HL-60 (cell line): ENCODE data around the gene SDHAF2.

Experiments used
- DNase-seq, 2 experiments: peaks; one replicate each; pipeline ENCODE4 v3.0.0-alpha.2; 2010 to 2020; ENCODE audit warnings: low read depth in 1 of 2, low spot score in 1 of 2
- H3K27ac ChIP-seq: fragments of 250-450 bp; sonication (Bioruptor Pico); replicated peaks from 2 replicates; pipeline ENCODE4 v1.5.1; 2020; ENCODE audit warnings: mild to moderate bottlenecking, moderate library complexity
- H3K27me3 ChIP-seq: fragments of 250-450 bp; sonication (Bioruptor Pico); 2 replicates; pipeline ENCODE4 v1.5.1; 2021; ENCODE audit warnings: mild to moderate bottlenecking, moderate library complexity; ENCODE audit not compliant: insufficient read depth, poor library complexity, severe bottlenecking
- H3K4me3 ChIP-seq: replicated peaks from 2 replicates; pipeline ENCODE4 v1.5.1; 2011; ENCODE audit warnings: mild to moderate bottlenecking, control low read depth, low read length; ENCODE audit not compliant: insufficient read depth
- GABPA ChIP-seq: IDR thresholded peaks from 2 replicates; pipeline ENCODE4 v1.6.1; 2012; ENCODE audit warnings: low read depth
- POLR2AphosphoS5 ChIP-seq: IDR thresholded peaks from 2 replicates; pipeline ENCODE4 v1.6.1; 2012; ENCODE audit warnings: low read depth
- SPI1 ChIP-seq: IDR thresholded peaks from 2 replicates; pipeline ENCODE4 v1.6.1; 2012; ENCODE audit warnings: low read depth, mild to moderate bottlenecking, borderline replicate concordance
- TF ChIP-seq, protein P1 (sequence below): IDR thresholded peaks from one replicate; pipeline ENCODE4 v1.5.1; 2011; ENCODE audit warnings: low read length, control low read depth, inconsistent platforms; ENCODE audit not compliant: insufficient read depth
- TF ChIP-seq, protein P2 (sequence below): IDR thresholded peaks from 2 replicates; pipeline ENCODE4 v1.6.1; 2012; ENCODE audit warnings: low read depth; ENCODE audit not compliant: insufficient replicate concordance

SDHAF2 gene

DNA sequence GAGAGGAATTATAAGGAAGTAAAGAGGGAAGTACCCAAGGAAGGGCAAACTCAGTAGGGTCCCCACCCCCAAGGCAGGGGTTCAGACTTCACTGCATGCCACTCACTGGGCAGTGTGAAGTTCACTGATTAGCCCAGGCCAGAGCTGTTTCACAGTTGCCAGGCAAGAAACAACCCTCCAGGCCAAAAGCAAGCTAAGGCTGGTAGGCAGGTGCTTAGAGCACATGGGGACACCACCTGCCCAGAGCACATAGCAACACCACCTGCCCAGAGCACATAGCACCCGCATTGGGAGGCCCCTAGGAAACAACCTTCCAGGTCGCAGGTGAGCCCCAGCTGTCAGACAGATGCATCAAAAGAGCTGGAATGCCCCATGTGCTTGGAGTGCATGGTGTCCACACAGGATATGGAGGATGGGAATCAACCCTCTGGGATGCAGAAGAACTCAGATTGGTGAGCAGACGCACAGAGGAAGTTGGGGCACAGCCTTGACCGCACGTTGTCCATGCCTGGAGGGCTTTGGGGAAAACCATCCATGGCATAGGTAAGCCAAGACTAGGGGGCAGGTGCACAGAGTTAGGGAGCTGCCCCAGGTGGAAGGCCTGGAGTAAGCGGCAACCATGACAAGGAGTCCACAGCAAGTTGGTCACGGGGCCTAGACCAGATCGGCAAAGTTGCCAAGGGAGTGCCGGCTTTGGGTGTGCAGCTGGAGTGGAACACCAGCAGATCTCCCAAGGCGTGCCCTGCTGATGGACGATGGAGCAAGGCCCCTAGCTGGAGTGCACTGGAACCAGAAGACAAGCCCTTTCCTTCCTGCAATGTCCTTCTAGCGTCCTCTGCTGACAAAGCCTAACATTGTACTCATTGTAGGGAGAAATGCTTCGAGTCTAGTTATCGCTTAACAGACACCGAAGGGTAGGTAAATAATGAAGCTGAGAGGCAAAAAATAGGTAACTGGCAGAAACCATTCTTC, 45.4 kb upstream of the SDHAF2 start:
- DNase-seq = peak in 1 of 2 experiments; percentile 35
- TF ChIP-seq, protein P1, sequence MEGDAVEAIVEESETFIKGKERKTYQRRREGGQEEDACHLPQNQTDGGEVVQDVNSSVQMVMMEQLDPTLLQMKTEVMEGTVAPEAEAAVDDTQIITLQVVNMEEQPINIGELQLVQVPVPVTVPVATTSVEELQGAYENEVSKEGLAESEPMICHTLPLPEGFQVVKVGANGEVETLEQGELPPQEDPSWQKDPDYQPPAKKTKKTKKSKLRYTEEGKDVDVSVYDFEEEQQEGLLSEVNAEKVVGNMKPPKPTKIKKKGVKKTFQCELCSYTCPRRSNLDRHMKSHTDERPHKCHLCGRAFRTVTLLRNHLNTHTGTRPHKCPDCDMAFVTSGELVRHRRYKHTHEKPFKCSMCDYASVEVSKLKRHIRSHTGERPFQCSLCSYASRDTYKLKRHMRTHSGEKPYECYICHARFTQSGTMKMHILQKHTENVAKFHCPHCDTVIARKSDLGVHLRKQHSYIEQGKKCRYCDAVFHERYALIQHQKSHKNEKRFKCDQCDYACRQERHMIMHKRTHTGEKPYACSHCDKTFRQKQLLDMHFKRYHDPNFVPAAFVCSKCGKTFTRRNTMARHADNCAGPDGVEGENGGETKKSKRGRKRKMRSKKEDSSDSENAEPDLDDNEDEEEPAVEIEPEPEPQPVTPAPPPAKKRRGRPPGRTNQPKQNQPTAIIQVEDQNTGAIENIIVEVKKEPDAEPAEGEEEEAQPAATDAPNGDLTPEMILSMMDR = peak; percentile 30
- TF ChIP-seq POLR2AphosphoS5 = no peak
- no peaks in the 10 kb centered on the region for H3K27me3 ChIP-seq
- no peak overlapping the region for H3K27ac ChIP-seq
- no peak overlapping the region for H3K4me3 ChIP-seq

DNA sequence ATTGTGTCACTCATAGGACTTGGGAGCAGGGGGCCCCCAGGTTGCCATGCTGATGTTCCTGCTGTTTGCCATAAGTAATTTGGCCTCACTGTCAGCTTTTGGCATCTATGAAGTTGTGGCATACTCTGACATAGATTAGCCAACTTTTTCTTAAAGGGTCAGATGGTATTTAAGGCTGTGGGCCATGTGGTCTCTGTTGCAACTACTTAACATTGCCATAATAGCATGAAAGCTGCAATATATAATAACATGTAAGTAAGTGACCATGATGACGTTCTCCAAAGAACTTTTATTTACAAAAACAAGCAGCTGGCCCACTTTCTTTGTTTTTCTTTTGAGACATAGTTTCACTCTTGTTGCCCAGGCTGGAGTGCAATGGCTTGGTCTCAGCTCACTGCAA, 39.8 kb upstream of the SDHAF2 start:
- DNase-seq = peak in 1 of 2 experiments; percentile 21
- Histone ChIP-seq H3K4me3 (no peak overlapping the region), H3K27me3 (no peaks in the 10 kb centered on the region), H3K27ac (no peak overlapping the region; the same call in none of the 2 replicates)
- TF ChIP-seq, protein P1 = no peak
- TF ChIP-seq SPI1 (no peak), GABPA (no peak), POLR2AphosphoS5 (no peak)
- TF ChIP-seq, protein P2, sequence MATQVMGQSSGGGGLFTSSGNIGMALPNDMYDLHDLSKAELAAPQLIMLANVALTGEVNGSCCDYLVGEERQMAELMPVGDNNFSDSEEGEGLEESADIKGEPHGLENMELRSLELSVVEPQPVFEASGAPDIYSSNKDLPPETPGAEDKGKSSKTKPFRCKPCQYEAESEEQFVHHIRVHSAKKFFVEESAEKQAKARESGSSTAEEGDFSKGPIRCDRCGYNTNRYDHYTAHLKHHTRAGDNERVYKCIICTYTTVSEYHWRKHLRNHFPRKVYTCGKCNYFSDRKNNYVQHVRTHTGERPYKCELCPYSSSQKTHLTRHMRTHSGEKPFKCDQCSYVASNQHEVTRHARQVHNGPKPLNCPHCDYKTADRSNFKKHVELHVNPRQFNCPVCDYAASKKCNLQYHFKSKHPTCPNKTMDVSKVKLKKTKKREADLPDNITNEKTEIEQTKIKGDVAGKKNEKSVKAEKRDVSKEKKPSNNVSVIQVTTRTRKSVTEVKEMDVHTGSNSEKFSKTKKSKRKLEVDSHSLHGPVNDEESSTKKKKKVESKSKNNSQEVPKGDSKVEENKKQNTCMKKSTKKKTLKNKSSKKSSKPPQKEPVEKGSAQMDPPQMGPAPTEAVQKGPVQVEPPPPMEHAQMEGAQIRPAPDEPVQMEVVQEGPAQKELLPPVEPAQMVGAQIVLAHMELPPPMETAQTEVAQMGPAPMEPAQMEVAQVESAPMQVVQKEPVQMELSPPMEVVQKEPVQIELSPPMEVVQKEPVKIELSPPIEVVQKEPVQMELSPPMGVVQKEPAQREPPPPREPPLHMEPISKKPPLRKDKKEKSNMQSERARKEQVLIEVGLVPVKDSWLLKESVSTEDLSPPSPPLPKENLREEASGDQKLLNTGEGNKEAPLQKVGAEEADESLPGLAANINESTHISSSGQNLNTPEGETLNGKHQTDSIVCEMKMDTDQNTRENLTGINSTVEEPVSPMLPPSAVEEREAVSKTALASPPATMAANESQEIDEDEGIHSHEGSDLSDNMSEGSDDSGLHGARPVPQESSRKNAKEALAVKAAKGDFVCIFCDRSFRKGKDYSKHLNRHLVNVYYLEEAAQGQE = no peak

DNA sequence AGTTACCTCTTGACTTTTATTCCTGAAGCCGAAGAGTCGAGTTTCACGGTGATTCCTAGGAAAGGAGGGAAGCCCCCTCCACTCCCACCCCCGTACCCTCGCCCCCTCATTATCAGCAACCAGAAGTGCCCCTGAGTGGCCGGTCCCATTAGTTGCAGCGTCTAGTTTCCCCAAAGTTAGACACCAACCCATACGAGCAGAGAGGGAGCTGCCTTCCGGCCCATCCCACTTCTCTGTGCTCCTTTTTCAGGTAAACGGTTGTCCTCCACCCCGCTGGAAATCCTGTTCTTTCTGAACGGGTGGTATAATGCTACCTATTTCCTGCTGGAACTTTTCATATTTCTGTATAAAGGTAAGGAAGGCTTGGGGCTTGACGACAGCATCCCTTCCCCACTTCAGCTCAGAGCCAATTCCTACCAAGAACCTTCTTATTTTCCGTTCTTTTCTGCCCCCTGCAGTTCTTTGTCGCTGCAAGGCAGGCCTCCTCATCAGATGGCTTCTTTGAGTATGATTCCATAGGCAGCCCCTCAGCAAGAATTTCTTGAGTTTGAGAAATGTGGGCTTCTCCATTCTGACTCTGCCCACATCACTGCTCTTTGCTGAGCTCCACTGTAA, 36.8 kb upstream of the SDHAF2 start:
- TF ChIP-seq GABPA (0 out of 2 replicates have a peak, but pooled peaks have one; percentile 13), POLR2AphosphoS5 (no peak)
- Histone ChIP-seq H3K27me3 (no peaks in the 10 kb centered on the region), H3K4me3 (peak overlapping the region; percentile 84), H3K27ac (peak overlapping the region; percentile 83)
- DNase-seq = no peak

DNA sequence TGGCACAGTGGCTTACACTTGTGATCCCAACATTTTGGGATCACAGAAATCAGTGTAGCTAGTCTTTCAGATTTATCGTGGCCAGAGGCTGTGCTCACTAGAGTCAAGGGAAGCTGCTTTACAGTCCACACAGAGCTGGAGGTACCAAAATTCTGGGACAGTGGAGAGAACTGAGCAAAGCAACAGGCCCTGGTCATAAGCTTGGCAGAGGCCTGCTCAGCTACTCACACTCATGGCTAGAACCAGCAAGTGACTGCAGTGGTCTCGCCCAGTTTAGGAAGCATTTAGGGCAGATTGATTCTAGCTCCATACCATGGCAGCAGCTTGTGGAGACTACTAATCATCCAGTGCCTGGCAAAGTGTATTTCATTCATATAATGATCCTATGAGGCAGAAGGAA, 28.8 kb upstream of the SDHAF2 start:
- DNase-seq = no peak
- Histone ChIP-seq H3K27me3 (no peaks in the 10 kb centered on the region), H3K4me3 (no peak overlapping the region), H3K27ac (no peak overlapping the region)
- TF ChIP-seq POLR2AphosphoS5 = peak; percentile 26; the same call in 1 of the 2 replicates
- no peak for TF ChIP-seq SPI1

DNA sequence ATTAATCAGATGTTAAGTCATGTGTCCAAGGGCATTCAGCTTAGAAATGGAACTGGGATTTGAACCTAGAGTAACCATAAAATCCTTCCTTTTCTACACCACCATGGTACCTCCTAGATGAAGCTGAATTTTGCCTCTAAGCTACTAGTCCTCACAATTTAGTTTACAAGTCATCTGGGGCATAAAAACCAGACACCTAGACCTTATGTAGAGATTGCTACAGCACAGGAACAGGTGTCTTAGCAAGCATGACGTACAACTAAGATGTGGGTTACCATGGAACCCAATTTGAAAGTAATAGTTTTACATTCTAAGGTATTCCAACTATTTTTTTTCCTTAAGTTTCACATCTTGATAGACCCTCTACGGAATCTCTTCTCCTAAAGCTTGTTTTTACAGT, 28.4 kb upstream of the SDHAF2 start:
- no peak overlapping the region for H3K27ac ChIP-seq
- TF ChIP-seq, protein P1 = no peak
- TF ChIP-seq POLR2AphosphoS5 (no peak), GABPA (no peak), SPI1 (no peak)
- TF ChIP-seq, protein P2 = no peak
- DNase-seq = no peak

More for the DNA sequence above, 28.4 kb upstream of the SDHAF2 start:
- Histone ChIP-seq H3K4me3 (no peak overlapping the region), H3K27me3 (no peaks in the 10 kb centered on the region)
